Measurements from ENCODE around the gene SLC1A2.

DNA sequence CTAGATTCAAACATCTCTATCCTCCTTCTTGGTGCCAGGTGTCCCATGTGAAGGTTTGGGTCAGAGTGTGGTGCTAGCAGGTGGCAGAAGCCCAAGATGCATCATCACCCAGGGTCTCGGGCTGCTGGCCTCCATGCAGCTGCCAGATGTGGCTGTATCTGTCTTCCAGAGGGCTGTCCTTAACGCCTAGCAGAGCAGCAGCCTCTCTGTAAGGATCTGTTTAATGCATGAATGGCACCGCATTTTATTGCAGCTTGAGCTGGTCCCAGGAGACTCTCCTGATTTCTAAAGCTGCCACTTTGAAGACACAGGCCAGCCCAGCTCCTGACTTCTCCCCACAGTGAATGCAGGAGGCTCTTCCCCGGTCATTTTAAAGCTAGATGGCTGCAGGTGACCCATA lies 26.3 kb downstream of the SLC1A2 start:
- TF ChIP-seq, protein P1, sequence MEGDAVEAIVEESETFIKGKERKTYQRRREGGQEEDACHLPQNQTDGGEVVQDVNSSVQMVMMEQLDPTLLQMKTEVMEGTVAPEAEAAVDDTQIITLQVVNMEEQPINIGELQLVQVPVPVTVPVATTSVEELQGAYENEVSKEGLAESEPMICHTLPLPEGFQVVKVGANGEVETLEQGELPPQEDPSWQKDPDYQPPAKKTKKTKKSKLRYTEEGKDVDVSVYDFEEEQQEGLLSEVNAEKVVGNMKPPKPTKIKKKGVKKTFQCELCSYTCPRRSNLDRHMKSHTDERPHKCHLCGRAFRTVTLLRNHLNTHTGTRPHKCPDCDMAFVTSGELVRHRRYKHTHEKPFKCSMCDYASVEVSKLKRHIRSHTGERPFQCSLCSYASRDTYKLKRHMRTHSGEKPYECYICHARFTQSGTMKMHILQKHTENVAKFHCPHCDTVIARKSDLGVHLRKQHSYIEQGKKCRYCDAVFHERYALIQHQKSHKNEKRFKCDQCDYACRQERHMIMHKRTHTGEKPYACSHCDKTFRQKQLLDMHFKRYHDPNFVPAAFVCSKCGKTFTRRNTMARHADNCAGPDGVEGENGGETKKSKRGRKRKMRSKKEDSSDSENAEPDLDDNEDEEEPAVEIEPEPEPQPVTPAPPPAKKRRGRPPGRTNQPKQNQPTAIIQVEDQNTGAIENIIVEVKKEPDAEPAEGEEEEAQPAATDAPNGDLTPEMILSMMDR (IDR thresholded peaks at IDR 0.05), result no peak
- no peak for TF ChIP-seq POLR2A (IDR thresholded peaks at IDR 0.05)
- no peak for TF ChIP-seq EP300 (IDR thresholded peaks at IDR 0.05)
